ENCODE results near the gene LPCAT4.
"Not testable (repeated sequence)": the region's sequence is repeated elsewhere in the genome, so short reads cannot be mapped to it uniquely, and the experiment has no call there.

LPCAT4 gene, protein sequence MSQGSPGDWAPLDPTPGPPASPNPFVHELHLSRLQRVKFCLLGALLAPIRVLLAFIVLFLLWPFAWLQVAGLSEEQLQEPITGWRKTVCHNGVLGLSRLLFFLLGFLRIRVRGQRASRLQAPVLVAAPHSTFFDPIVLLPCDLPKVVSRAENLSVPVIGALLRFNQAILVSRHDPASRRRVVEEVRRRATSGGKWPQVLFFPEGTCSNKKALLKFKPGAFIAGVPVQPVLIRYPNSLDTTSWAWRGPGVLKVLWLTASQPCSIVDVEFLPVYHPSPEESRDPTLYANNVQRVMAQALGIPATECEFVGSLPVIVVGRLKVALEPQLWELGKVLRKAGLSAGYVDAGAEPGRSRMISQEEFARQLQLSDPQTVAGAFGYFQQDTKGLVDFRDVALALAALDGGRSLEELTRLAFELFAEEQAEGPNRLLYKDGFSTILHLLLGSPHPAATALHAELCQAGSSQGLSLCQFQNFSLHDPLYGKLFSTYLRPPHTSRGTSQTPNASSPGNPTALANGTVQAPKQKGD
- total RNA-seq, result 2.1 to 16.5 (median 6.6) reads per million in 17 experiments

DNA sequence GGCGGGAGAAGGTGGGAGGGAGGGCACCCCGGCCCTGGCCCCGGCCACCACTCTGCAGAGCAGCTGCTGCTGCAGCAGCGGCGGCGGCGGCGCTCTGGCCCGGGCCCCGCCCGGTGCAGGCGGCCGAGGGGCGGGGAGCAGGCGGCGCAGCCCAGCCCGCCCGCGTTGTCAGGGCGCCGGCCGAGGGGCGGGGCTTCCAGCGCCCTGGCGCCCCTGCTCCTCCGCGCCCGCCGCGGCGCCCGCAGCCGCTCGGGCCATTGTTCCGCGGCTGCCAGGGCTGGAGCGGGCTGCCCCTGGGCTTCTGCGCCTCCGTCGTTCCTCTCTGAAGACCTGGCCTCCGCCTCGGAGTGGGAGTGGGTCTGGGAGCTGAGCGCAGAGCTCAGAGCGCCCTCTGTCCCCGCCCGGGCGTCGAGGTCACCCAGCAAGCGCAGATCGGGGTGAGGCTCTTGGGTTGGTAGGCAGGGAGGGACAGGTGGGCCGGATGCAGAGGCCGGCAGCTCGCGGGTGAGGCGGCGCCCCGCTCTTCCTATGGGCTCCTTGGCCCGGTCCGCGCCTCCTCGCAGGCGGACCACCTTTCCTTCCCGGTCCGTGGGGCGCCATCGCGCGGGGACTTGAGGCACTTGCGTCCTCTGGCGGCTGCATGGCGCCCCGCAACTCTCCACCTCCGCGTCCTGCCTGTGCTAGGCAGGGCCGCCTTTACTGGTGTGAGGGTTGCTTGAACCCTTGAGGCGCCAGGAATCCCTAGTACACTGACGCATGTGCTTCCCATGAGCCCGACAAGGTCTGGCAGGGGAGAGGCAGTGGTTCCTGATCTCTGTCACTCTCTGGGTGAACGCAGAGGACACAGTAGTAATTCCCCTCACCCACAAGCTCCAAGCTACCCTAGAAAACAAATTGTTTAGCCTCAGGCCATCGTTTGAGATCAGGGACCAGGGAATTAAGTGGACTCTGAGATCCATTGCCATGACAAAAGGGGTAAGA, at the start of gene LPCAT4:
TSS of gene LPCAT4 (minus strand) at position 96 of the 981 bp plus-strand sequence. CDS start 96 bp downstream, outside the sequence.
- peak; percentile 87 to 97 (median 92) for DNase-seq

DNA sequence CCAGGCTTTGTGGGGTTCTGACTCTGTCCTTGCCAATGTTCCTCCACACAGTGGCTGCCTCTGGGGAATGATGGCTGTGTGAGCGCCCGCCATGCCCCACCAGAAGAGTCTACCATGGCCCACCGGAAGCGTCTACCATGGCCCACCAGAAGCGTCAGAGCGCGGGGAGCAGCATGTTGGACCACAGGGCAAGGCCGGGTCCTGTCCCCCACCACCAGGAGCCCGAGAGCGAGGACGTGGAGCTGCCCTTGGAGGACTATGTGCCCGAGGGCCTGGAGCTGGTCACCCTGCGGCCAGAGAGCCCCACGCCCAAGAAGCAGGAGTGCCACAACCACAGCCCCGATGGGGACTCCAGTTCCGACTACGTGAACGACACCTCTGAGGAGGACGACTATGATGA, 42.5 kb upstream of the LPCAT4 start:
- not testable (repeated sequence) for DNase-seq

DNA sequence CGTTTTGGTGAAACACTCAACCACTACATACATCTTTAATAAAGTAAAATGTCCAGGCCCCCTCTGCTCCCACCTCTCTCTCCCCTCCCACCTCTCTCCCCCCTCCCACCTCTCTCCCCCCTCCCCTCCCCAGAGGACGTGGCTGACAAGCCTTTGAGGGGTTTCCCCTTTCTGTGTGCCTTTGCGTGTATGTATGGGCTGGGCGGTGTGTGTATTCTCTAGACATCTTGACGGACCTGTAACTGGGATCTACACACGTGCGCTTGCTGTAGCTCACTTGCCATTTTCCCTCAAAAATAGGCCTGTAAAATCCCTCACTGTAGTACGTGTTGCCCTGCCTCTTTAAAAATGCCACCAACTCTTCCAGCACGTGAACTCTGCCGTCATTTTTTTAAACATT, 42.0 kb upstream of the LPCAT4 start:
- not testable (repeated sequence) for DNase-seq

DNA sequence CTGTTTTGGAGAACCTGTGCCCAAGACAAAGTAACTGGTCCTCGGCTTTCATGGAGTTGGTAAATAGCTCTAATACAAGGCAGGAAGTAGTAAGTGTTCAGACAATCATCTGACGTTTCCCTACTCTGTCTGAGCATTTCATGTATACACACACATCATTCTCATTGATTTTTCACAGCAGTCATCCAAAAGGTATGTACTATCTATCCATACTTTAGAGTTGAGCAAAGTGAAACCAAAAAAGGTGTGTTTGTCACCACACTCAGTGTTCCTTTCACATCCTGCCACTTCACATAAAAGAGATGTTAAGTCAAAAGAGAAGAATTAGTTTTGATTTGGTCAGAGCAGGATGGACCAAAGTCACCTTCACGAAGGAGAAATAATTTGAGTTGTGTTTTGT, 36.9 kb upstream of the LPCAT4 start:
- not testable (repeated sequence) for DNase-seq

DNA sequence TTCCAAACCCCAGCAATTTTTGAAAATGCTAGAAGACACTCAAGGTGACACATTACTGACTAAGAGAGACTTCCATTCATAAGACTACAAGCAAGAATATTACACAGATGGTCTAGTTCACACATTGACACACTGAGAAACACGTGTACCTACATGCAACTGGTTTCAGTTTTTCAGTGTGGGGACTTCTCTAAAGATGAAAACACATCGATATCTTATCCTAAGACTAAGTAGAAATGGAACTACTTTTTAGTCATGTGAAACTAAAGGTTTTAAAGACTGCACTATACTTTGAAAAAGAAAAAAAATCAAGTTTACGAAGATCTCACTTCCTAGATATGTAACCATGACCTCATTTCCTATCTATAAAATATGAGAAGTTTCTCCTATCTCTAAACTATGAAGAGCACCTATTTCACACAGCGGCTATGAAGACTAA, 36.2 kb upstream of the LPCAT4 start:
- not testable (repeated sequence) for DNase-seq

DNA sequence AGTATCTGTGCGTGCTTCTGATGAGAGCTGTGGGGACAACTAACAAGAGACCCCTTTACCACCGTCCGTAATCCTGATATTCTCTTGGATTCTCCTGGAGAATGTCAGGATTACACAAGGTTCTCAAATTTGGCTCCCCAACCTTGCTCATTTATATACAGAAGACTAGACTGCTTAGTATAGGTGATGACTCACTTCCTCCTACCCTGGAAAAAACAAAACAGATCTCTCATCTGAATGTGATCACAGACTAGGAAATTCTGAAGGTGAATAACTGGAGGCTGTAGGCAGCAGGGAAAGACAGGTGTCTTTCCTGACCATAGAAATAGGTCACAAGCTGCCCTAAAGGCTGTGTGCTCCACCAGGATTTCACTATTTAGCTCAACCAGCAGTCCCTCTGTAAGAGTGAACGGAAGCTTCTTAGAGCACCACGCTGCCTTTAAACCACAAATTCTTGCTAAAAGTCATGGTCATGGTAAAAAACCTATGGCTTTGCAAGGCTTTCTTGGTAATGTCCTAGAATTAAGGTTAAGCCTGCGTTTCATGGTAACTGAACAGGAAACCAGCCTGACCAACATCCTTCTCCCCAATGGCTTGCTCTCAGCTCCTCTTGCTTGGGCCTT, 30.8 kb upstream of the LPCAT4 start:
- not testable (repeated sequence) for DNase-seq

DNA sequence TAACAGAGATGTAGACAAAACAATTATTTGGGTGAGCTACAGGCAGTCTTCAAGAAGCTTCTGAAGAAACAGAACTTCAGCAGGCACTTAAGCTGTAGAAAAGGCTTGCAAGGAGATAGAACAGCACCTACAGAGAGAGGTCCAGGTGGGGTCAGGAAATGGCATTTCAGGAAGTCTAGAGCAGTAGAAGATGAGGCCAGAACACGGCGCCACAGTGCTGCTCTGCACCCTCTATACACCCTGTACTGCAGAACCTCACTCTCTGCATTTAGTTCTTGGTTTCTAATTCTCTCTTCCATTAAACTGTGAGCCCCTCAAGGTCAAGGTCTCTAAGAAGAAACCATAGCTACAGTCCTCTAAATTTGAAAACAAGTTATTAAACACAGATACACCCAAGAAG, 26.0 kb upstream of the LPCAT4 start:
- not testable (repeated sequence) for DNase-seq

DNA sequence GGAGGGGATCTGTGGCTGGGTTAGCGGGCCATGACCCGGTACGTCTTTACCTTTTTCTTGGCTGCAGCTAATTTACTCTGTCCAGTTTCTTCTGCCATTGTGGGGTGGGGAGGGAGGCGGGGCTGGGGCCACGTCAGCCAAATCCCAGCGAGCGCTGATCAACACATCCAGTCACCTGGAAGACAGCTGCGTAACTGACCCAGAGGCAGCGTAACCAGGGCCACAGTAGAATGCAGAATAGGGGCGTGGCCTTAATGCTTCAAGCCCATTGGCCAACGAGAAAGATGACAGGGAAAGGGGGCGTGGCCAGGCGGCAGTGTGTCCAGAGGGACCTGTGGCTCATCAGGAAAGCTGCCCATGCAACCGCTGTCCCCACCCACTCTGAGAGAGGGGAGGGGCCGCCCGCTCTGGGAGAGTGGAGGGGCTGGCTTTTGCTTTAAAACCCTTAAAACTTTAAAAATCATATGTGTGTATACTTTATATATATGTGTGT, 22.6 kb upstream of the LPCAT4 start:
- not testable (repeated sequence) for DNase-seq

DNA sequence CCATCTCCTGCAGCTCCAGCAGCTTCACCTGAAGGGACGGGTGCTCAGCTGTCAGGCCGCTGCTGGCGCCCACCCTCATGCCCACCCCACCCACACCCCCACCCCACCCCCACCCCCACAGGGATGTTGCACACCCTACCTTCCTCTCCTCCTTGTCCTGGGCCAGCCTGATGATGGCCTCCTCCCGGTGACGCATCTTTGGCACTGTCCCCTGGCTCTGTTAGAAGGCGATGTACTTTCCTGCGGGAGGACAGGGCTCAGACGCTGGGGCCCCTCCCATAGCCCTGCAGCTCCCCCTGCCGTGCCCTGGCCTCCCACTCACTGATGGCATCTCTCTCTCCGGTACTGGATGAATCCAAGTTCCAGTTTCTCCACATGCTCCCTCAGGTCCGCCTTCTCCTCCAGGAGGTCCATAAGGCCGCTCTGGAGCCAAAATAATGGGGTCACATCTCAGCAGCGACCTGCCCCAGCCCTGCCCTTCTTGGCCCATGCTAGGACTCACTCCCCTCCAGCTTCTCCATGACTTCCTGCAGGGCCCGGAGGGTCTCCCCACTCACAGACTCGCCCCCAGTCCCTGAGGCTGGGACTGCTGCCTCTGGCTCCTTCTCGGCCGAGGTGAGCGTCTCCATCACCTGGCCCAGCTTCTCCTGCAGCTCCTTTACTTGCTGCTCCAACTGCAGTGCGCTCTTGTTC, 15.0 kb upstream of the LPCAT4 start:
- not testable (repeated sequence) for DNase-seq

DNA sequence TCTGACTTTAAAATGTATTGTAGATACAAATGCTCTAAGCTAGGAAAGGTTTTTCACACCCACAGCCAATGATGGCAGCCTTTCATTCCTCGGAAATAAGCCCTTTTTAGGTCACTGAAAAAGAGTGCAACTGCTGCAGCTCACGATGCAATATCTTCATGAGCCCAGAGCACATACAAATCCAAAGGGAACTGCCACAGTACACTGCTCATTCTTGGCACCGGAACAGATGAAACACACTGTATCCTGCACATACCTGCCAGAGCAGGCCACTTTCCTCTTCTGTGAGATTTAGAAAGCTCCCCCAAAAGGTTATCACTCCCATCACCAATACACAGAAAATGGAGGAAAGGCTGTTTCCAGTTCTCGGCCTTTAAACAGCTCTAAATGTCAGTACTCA, 13.5 kb upstream of the LPCAT4 start:
- not testable (repeated sequence) for DNase-seq

DNA sequence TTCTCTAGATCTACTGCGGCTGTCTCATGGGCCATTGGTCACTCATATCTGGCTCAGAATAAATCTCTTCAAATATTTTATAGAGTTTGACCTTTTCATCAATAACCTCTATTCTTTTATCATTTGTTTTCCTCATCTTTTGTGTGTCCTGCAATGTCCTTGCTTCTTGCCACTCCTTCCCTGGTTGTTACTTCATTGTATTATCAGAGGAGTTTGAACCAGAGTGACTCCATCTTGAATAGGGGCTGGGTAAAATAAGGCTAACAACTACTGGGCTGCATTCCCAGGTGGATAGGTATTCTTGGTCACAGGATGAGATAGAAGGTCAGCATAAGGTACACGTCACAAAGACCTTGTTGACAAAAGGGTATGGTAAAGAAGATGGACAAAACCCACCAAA, 9.9 kb upstream of the LPCAT4 start:
- DNase-seq, result no peak

DNA sequence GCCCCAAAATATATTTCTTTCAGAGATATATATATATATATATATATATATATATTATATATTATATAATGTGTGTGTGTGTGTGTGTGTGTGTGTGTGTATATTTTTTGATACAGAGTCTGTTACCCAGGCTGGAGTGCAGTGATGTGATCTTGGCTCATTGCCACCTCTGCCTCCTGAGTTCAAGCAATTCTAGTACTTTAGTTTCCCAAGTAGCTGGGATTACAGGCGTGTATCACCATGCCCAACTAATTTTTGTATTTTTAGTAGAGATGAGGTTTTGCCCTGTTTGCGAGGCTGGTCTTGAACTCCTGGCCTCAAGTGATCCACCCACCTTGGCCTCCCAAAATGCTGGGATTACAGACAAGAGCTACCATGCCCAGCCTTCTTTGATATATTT, 8.5 kb upstream of the LPCAT4 start:
- not testable (repeated sequence) for DNase-seq

DNA sequence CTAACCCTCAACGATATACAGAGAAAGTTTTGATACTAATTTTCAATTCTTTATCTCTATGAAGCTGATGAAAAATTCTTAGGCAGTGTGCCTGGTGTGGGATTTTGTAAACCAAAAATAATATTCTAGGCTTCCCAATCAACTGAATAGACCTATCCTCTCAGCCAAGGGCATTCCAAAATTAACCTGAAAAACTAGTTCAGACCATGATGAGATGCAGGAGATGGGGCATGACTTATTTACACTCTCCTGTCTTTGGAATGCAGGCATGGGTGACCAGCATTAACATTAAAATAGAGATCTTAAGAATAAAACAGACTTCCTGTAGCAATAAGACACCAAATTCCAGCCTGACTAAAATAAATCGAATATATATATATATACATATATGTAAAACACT, 7.8 kb upstream of the LPCAT4 start:
- no peak for DNase-seq

DNA sequence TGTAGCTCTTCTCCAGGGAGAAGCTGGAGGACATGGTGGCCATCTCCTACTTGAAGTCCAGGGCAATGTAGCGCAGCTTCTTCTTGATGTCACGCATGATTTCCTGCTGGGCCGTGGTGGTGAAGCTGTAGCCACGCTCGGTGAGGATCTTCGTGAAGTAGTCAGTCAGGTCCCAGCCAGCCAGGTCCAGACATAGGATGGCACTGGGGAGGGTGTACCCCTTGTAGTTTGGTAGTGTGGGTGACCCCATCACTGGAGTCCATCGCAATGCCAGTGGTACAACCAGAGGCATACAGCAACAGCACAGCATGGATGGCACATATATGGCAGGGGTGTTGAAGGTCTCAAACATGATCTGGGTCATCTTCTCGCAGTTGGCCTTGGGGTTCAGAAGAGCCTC, 7.0 kb upstream of the LPCAT4 start:
- no peak for DNase-seq

DNA sequence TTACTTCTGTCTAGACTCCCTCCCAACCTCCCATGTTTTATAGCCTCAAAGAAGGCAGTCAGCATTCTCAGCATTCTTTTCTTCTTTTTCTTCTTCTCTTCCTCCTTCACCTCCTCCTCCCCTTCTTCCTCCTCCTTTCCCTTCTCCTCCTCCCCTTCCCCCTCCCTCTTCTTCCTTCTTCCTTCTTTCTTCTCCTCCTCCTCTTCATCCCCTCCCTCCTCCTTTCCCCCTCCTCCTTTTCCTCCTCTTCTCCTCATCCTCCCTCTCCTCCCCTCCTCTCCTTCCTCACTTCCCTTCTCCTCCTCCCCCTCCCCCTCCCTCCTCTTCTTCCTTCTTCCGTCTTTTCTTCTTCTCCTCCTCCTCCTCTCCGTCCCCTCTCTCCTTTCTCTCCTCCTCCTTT, 3.6 kb upstream of the LPCAT4 start:
- DNase-seq, result no peak

DNA sequence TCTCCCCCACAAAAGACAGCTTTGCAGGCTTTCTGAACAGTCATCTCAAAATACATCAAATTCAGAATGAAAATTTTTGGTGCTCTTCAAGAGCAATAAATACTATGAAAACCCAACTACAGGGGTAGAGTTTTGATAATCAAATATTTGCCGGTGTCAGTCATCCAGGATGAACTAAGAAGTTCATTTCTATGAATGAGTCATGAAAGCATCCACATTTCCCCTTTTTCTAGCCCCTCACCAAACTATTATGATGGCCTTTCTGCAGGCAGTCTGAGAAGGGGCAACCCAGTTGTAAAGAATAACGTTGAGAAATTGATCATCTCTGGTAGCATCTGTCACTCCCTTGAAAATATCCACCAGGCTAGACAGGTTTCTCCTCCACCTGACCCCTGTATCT, 3.1 kb upstream of the LPCAT4 start:
- no peak for DNase-seq

DNA sequence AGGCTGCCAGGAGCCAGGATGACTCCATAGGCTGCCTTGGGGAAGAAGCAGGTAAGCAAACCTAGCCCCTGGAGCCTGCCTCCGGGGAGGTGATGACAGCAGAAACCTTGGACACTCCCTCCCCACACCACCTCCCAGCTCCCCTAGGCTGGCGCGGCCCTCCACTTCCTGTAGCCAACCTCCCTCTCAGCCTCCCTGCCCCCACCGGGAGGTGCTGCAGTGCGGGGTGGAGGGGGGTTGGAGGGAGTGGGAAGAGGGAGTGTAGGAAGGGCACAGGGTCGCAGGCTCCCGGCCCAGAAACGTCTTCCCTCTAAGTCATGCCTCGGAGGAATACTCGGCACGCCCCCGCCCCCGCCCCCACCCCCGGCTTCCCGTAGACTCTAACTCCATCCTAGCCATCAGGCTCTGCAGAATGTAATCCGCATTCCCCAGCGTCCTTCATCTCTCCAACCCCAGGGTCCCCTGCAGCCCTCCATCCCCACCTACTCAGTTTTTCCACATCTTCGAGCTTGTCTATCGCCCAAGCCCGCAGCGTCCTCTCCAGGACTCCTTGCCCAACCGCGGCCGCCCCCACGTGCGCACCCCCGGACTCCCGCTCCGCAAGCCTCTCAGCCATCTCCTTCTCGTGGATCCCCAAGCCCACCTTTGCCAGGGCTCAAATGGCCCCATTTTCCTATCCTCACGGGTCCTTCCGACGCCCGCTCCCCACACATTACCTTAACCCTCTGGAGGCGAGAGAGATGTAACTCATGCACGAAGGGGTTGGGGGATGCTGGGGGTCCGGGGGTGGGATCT, 528 bp downstream of the LPCAT4 start:
- DNase-seq, result peak; percentile 14 to 64 (median 44)

DNA sequence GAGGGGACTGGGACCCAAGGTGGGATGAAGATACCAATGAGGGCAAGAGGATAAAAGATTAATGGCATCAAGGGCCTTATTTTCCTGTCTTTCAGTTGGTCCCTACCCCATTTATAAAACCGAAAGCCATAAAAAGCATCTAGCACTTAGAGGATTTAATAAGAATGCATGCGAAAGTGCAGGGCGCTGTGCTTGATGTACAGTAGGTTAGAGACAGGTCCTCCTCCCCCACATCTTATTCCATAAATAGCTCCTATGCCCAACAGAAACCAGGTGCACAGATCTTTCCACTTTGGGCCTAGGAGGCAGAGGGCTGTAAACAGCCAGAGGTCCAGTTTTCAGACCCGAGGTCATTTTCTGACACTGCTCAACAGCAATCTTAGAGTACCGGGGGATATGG, 1.2 kb downstream of the LPCAT4 start:
- DNase-seq, result no peak

DNA sequence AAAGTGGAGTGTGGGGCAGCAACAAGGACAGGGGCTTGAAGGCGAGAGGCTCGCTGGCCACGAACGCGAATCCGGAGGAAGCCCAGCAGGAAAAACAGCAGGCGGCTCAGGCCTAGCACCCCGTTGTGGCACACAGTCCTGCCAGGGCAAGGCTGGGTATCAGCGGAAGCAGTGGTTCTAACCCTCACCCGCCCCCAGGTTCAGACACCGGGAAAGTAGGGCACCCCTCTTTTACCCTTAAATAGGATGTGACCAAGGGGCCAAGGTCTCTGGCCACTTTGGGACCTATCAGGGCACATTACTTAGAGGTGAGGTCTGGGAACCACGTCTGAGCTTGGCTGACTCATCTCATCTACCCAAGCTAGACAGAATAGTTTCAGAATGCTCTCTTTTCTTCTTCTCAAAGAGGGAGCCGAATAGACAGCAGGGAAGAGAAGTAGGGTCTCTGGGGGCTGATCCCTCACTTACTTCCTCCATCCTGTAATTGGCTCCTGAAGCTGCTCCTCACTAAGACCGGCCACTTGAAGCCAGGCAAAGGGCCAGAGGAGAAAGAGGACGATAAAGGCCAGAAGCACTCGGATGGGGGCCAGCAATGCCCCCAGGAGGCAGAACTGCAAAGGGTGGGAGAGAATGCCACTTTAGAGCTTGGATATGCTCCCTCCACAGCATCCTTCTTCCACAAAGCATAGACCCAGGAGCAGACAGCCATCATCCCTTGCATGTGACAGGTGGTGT, 1.7 kb downstream of the LPCAT4 start:
- peak in 3 of 4 experiments; percentile 15 to 30 (median 21) for DNase-seq

DNA sequence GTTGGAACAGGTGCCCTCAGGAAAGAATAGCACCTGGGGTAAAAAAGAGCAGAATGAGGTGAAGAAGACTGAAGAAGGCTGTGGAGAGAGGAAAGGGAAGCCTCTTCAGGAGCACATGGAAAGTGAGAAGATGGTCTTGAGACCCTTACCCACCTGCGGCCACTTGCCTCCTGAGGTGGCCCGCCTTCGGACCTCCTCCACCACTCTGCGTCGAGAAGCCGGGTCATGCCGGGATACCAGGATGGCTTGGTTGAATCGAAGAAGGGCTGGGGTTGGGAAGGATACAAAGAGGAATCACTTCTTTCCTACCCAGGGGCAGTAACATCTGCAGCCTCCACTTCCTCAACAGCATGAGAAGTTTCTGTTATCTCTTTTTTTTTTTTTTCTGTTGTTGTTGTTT, 3.0 kb downstream of the LPCAT4 start:
- DNase-seq, result no peak

All from suppressor macrophage (primary cell).